Heart left ventricle (tissue), 13 donors: ENCODE data around the gene STON2.

ENCODE experiments used
- POLR2A ChIP-seq, 2 donors: fragments of 450-650 bp; IDR thresholded peaks; one replicate each; pipeline ENCODE4 v1.6.1; 2017; ENCODE audit warnings: antibody characterized with exemption in 2 of 2, mild to moderate bottlenecking in 2 of 2, moderate library complexity in 2 of 2
- TF ChIP-seq, protein P1 (sequence below), 12 donors: fragments of 200-600 bp; sonication (generic) in 4 of 12; IDR thresholded peaks; one replicate each; pipeline versions ENCODE4 v1.5.0 to v1.8.0; 2018 to 2022; ENCODE audit warnings: antibody characterized with exemption in 12 of 12, mild to moderate bottlenecking in 5 of 12
- donor health status: ischemic (EF 13 %, LVEDD 7.1; RV severe dilation, severe dysfunction).
- donor health status: DM: no; HTN: yes; CAD: no.
- donor health status: DM: no; HTN: no; CAD: no.
- donor health status: ischemic (EF 25% LVEDD 6.9; RV normal size, moderate dysfunction).
- donor health status: ischemic (EF 25% LVEDD 5.7; RV mildly dilated, moderate dysfunction).
- donor health status: ischemic (EF 35%, LVEDD 5.7; RV mildly dilated, moderate dysfunction).
- donor health status: nonischemic (EF 11% LVEDD 7.7; RV severe dilation, severe dysfunction).
- donor health status: DM: yes; HTN: yes; CAD: no.
- donor health status: PGD.
- donor health status: ischemic (EF 29% LVEDD 5.4; RV normal size, mild dysfunction).
- donor health status: nonischemic (EF 23%, LVEDD 6.1; RV moderate dilation, normal function).

DNA sequence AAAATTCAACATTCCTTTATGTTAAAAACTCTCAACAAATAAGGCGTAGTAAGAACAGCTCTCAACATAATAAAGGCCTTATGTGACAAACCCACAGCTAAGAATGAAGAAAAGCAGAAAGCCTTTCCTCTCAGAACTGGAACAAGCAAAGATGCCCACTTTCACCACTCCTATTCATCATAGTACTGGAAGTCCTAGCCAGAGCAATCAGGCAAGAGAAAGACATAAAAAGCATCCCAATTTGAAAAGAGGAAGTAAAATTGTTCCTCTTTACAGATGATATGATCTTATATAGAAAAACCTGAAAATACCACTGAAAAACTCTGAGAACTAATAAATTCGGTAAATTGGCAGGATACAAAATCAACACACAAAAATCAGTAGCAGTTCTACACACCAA, 52.1 kb downstream of the STON2 start:
- TF ChIP-seq, protein P1, sequence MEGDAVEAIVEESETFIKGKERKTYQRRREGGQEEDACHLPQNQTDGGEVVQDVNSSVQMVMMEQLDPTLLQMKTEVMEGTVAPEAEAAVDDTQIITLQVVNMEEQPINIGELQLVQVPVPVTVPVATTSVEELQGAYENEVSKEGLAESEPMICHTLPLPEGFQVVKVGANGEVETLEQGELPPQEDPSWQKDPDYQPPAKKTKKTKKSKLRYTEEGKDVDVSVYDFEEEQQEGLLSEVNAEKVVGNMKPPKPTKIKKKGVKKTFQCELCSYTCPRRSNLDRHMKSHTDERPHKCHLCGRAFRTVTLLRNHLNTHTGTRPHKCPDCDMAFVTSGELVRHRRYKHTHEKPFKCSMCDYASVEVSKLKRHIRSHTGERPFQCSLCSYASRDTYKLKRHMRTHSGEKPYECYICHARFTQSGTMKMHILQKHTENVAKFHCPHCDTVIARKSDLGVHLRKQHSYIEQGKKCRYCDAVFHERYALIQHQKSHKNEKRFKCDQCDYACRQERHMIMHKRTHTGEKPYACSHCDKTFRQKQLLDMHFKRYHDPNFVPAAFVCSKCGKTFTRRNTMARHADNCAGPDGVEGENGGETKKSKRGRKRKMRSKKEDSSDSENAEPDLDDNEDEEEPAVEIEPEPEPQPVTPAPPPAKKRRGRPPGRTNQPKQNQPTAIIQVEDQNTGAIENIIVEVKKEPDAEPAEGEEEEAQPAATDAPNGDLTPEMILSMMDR (IDR thresholded peaks at IDR 0.05): no peak
- TF ChIP-seq POLR2A (IDR thresholded peaks at IDR 0.05): no peak
